HG03342 (cell line): ENCODE measurements around the gene DIPK1A.

Experiments
- ATAC-seq: cut with Tn5 transposase; IDR thresholded peaks from one replicate; pipeline ENCODE4 v1.9.1; 2021; ENCODE audit warnings: mild to moderate bottlenecking, moderate library complexity; ENCODE audit not compliant: unreplicated experiment

The DIPK1A gene

DNA sequence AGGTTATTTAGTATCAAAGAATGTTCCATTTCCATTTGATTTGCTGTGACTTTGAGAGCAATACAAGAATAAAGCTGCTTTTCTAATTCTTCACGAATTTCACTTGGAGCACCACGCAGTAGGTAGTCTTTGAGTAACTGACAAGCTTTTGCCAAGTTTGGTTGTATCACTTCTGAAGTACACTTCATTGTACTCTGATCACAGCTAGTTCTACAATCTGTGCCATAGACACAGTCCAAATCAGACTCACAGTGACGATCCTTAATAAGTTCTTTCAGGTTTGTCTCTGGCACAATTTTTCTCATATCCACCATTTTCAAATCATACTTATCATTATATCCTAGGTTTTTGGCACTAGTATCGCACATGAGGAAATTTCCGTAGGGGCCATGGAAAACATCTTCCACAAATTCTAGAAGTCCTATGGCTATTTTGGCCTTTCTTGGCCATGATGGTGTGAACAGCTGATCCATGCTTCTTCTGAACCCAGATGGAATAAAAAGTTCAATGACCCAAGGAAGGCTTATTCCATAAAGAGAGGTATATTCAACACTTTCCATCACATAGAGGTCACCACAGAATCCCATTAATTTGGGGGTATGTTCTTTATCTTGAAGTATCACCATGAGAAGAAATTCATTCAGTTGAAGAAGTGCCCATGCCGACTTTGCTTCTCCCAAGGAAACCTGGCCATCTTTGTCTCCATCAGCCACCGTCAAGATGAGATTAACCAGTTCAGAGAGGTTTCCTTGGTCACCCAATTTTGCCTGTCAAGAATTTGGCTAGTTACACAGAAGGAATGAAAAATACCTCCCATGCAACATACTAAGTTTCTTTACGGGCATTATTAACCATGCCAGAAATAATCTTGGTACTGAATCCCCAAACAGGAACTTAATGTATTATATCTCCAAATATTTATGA, 117.6 kb downstream of the DIPK1A start:
- no peak for ATAC-seq

DNA sequence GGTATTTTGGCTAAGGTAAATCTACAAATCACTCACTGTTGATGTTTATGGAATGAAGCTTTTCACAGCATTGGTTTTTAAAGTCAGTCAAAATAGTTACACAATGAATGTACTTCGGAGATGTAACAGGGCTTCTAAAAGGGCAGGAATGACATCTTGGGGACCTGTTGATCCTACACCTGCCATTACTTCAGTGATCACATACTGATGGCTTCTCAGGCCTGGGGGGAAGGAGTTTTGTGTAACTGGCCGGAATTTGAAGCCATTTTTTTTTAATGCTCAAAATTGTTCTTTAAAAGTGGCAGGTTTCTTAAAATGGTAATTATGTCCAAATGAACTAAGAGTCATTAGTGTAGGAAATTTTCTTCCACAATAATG, 118.2 kb downstream of the DIPK1A start:
- no peak for ATAC-seq

DNA sequence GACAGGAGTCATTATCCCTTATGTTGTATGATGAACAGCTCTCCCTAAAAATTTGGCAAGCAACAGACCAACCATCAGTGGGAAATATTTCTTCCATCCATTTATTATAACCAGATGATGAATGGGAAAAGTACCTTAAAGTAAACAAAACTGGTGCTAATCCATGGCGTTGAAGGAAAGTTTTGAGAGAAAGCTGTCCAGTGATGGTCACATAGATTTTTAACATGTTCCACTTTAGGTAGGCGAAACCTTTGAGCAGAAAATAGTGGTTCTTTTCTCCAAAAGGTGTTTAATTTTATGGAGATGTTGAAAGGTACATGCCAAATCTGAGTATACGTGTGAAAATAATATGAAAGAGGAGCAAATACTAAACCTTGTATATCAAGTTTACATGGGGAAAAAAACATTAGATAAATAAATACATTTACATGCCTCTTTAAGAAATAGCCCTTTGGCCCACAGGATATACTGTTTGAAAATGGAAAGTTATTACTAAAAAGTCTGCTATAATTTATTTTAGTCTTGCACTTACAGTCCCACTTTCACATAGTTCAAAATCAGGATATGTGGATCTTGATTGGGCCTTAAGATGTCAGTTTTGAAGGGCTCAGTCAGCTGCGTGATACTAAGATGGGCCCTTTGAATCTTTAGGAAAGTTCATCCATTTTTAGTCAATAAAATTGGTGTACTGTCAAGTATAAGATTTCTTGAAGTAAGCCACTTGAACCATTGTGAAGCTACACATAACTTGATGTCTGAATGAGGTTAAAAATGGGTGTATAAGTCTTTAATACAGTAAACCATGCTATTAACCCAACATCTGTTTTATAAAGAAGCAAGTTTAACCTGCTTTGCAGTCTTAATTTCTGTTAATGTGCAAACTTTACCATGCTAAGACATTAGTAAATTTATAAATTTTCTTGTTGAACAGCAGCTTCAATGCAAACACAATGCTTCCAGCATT, 118.9 kb downstream of the DIPK1A start:
- ATAC-seq, result no peak

DNA sequence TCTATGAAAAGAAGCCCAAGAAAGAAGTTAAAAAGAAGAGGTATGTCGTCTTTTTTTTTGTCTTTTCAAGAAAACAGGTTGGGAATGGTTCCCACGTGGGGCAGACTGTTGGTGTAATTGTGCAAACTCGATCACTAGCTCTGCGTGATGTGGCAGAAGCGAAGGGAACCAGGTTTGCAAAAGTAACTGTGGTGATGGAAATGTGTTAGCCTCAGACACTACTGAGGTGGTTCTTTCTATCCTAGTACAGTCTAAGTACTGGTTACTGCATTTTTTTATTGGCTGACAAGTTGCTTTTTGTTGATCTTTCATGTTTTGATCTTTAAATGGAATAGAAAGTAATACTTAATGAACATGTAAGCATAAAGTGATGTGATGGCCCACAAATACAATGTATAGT, 120.7 kb downstream of the DIPK1A start:
- ATAC-seq, result no peak

- no peak for ATAC-seq
Measured at GRCh38 chr1:92839442-92839841, 121.8 kb downstream of the DIPK1A start.

- no peak for ATAC-seq
Measured at GRCh38 chr1:92838519-92838918, 122.7 kb downstream of the DIPK1A start.

GRCh38 chr1:92837062-92837461, 124.2 kb downstream of the DIPK1A start:
- ATAC-seq, result no peak

DNA sequence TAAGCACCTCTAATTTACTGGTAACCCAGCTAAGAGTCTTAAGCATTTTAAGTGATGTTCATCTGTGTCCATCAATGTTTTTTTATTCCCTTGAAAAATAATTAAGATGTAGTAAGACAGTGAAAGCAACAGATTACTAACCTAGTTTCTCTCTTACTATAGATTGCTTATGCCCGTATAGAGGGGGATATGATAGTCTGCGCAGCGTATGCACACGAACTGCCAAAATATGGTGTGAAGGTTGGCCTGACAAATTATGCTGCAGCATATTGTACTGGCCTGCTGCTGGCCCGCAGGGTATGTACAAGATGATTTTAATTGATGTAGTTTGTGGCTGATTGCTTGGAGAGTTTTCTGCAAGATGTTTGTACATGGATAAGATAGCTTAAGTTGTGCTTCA, 126.6 kb downstream of the DIPK1A start:
- ATAC-seq, result no peak

DNA sequence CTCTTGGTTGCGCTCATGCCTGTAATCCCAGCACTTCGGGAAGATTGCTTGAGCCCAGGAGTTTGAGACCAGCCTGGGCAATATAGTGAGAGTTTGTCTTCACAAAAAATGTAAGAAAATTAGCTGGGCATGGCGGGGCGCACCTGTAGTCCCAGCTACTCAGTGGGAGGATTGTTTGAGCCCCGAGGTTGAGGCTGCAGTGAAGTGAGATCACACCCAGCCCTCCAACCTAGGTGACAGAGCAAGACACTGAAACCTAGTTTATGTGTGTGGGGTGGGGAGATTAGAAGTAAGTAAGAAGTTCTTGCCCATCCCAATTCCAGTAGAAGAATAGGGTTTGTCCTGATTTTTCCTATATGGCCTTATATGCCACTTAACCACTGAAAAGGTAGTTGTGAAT, 127.4 kb downstream of the DIPK1A start:
- no peak for ATAC-seq

DNA sequence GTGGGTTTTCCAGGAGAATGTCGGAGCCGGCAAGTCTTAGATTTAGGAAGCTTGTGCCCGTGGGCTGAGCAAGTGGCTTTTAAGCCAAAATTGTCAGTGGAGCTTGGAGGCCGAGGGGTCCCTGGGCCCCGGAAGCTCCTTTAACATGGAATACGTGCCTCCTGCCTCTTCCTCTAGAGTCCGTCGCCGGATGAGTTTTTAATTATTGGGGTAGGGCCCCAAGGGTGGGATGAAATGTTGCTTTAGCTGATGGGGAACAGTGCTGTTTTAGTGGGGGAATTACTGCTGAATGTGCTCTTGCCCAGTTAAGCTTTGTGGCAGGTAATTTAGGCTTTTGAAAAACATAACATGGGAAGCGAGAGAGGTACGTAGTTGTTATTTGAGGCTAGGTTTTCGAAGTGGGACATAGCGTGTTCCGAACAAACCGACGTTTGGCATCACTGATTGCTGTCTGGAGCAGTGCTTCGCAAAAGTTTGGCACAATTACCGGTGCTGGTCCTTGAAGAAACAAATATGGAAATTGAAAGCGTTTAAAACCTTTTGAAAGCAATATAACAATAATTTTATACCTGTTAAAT, 128.6 kb downstream of the DIPK1A start:
- no peak for ATAC-seq

DNA sequence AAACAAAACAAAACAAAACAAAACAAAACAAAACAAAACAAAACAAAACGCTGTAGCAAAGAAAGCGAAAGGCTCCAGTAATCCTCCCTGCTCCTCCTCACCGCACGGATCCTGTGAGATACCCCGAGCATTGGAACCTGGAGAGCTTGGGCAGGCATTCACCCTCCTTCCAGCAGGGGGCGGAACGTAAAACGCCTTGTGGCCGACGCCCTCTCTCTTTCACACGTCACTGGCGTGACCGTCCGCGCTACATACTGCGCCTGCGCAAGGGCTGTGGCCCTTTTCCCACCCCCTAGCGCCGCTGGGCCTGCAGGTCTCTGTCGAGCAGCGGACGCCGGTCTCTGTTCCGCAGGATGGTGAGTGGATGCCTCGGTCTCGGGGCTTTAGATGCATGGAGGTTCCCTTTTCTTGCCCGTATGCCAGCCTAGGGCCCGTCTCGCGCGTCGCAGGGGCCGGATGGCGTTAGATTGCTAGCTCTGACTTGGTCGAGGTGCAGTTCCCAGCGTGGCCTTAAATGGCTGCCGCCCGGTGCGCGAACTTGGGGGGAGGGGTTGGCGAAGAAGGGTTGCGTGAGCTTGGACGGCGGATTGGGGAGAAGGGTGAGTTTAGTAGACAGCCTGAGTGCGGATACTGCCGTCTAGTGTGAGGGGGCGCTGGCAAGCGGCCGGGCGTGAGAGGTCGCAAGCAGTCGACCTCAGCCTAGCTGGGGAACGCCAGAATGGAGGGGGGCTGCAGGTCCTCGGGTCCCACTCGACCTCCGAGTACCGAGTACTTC, 129.3 kb downstream of the DIPK1A start, which contains the start of gene RPL5:
Gene RPL5, plus strand, starts transcription at position 279 of the 775 bp plus-strand sequence. Its CDS starts 75 bp downstream, at position 354.
- ATAC-seq, result peak; percentile 91

- ATAC-seq, result peak; percentile 2
Measured at GRCh38 chr1:92831368-92831761, 129.9 kb downstream of the DIPK1A start.

- no peak for ATAC-seq
Measured at GRCh38 chr1:92826792-92827191, 134.5 kb downstream of the DIPK1A start.

DNA sequence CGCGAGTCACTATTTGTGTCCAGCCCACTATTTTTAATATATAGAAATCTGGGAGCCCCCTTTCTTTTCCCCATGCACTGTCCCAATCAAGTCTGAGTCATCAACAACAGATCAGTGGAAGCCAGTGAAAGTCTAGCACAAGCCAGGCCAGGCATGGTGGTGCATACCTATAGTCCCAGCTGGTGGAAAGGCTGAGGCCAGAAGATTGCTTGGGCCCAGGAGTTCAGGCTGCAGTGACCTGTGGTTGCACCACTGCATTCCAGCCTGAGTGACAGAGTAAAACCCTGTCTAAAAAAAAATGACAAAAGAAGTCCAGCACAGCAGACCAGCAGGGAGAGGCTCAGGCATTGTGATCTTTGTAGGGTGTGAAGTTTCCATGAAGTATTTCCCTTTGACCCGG, 138.4 kb downstream of the DIPK1A start:
- ATAC-seq, result no peak

GRCh38 chr1:92820551-92820950, 140.7 kb downstream of the DIPK1A start:
- ATAC-seq, result no peak

DNA sequence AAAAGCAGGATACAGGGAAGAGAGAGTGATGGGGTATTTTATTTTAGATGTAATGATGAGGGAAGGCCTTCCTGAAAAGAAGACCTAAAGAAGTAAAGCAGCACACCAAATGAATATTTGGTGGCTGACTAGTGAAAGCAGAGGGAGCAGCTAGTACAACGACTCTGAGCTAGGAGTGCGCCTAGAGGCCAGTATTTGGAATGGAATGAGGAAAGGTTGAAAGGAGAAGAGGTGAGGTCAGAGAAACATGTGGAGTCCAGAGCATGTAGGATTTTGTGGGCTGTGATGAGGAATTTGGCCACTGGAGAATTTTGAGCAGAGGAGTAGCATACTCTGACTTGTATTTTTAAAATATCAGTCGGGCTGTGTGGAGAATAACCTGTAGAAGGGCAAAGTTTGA, 141.2 kb downstream of the DIPK1A start:
- no peak for ATAC-seq

DNA sequence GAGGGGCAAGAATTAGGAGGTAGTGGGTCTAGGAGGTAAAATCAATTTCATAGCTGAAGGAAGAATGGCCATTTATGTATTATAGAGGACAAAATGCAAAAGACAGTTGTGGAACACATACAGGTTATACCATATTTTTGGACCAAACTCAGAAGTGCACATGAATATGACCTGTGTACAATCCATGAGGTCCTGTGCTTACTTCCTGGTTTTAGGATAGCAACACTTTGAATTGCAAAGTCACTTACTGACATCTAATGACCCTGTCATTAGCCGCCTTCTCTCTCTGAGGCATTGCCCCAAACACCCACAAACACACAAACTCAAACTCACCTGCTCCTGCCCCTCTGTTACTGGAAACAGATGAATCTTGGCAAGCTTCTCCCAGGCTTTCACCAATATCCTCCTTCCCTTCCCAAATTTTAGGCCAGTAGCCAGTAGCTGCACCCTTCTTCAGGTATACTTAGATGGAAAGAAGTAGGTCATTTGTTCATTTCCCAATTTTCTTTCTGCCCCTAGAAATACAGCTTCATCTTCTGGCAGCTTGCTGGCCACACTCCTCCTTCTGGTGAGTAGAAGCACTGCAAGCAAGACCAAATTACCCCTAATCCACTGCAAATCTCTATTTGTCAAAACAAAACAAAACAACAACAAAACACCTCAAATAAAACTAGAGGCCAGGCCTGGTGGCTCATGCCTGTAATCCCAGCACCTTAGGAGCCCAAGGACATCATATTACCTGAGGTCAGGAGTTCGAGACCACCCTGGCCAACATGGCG, 143.1 kb downstream of the DIPK1A start:
- peak; percentile 77 for ATAC-seq

- ATAC-seq, result no peak
Measured at GRCh38 chr1:92817137-92817697, 144.0 kb downstream of the DIPK1A start.

GRCh38 chr1:92816732-92817131, 144.5 kb downstream of the DIPK1A start:
- no peak for ATAC-seq
